ENCODE results near the gene CD247.

Gene CD247

DNA sequence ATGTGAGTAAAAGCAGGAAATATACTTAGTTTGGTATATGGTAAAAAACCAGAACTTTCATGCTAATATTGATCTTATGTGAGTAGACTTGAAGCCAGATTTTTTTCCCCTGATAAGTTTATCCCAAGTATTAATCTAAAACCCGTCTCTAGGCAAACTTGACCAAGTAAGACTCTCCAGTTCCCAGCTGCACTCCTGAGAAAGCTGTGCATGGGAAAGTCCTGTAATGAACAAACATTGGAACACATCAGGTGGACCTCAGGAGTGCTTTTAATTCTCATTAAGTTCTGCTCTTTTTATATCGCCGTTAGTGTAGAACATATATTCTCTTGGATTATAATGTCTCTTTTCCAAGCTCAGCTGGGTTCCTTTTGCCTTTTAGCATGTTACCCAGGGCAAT, 105.0 kb downstream of the CD247 start:
- no peak for DNase-seq (ENCODE audit: low read depth)

DNA sequence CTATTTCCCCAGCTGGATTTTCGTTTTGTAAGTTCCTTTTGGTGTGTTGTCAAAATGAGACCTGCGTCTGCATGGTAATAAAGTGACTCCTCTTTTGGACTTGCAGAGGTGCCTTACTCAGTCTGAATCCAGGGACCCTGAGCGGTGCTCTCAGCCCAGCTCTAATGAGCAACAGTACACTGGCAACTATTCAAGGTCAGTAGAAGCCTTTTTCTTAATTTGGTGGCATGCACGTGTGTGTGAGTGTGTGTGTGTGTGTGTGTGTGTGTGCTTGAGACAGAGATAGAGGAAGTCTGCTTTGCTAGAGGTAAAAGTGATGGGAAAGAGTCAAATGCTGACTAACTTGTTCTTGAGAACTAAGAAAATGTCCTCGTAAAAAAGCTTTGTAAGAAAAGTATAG, 105.4 kb downstream of the CD247 start:
- DNase-seq (ENCODE audit: low read depth) = no peak

- DNase-seq (ENCODE audit: low read depth) = no peak
These were observed 106.3 kb downstream of the CD247 start for GRCh38 chr1:167412072-167412471.

GRCh38 chr1:167409183-167409582, 109.1 kb downstream of the CD247 start:
- no peak for DNase-seq (ENCODE audit: low read depth)

DNA sequence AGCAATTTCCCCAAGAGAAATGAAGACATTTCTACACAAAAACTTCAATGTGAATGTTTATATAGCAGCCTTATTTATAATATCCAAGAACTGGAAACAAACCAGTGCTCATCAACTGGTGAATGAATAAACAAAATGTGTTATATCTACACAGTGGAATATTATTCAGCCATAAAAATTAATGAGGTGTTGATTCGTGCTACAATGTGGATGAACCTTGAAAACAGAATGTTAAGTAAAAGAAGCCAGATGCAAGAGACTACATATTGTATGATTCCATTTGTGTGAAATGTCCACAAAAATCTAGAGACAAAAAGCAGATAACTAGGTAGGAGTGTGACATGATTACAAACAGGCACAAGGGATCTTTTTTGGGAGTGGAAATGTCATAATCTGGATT, 110.0 kb downstream of the CD247 start:
- no peak for DNase-seq (ENCODE audit: low read depth)

- DNase-seq (ENCODE audit: low read depth) = no peak
These were observed 113.4 kb downstream of the CD247 start for GRCh38 chr1:167404908-167405307.

- no peak for DNase-seq (ENCODE audit: low read depth)
These were observed 114.0 kb downstream of the CD247 start for GRCh38 chr1:167404161-167404888.

- peak; percentile 30 for DNase-seq (ENCODE audit: low read depth)
These were observed 117.0 kb downstream of the CD247 start for GRCh38 chr1:167401260-167401873.

GRCh38 chr1:167400359-167400953, 117.9 kb downstream of the CD247 start:
- DNase-seq (ENCODE audit: low read depth) = no peak

- DNase-seq (ENCODE audit: low read depth) = no peak
These were observed 126.1 kb downstream of the CD247 start for GRCh38 chr1:167392200-167392696.

DNA sequence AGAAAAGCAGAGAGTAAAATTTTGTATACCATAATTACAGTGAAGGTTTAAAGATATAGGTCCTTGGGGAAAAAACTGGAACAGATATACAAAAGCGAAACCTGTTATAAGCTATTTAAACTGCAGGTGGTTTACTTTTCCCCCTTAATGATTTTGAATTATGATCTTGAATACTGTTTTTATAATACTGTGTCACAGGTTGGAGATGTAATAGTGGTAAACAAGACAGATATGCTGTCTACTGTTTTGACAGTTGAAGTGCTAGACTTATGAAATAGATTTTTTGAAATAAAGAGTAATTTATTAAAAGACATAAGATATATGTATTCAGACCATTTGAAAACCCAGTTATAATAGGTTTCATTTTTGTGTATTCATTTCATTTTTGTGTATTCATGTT, 129.4 kb downstream of the CD247 start:
- no peak for DNase-seq (ENCODE audit: low read depth)

- DNase-seq (ENCODE audit: low read depth) = no peak
These were observed 130.9 kb downstream of the CD247 start for GRCh38 chr1:167387251-167387910.

All from T follicular helper cell (primary cell).